Measurements from ENCODE around the gene NAB1. TPM values are rescaled to one million over a fixed set of nuclear protein-coding genes. Genes with fewer than 3 reads are reported as not detected.

NAB1 gene
- total RNA-seq, 1 experiment from 2014 or later, result 17.0 TPM

DNA sequence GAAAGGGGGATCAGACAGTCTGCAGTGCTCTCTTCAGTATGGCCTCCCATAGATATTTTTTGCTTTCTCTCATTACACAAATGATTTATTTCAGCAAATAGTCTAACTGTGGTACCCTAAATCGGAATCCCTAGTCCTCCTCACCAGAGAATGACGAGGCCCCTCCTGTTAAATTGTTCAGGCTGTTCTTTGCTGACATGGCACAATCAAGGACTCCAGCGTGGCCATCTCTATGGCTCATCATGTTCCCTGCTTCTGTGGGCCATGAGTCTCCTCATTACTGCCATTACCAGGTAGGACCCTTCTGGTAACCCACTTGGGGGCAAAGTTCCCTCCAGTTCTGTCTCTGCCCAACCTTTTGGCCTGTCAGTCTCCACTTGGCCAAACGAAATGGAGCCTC lies 62.2 kb downstream of the NAB1 start:
- Histone ChIP-seq H3K4me2 (no peak overlapping the region), H4K20me1 (ENCODE audit: insufficient read depth) (no peaks in the 10 kb centered on the region), H3K36me3 (ENCODE audit: low read depth) (no peaks in the 10 kb centered on the region), H2AFZ (no peak overlapping the region), H3K9me3 (ENCODE audit: insufficient read depth, low read depth) (no peaks in the 10 kb centered on the region), H3K4me3 (no peak overlapping the region), H3K4me1 (replicated peaks; ENCODE audit: insufficient read depth) (no peaks in the 10 kb centered on the region), H3K9me2 (ENCODE audit: insufficient read depth) (no peaks in the 10 kb centered on the region), H3F3A (ENCODE audit: insufficient read depth, low read depth) (no peaks in the 10 kb centered on the region), H3K79me2 (ENCODE audit: low read depth) (no peaks in the 10 kb centered on the region), H3K27me3 (ENCODE audit: insufficient read depth, low read depth) (no peaks in the 10 kb centered on the region), H3K27ac (no peak overlapping the region)
- BruUV-seq (replicated peaks), result no TSS peak
- CTCF ChIA-PET, result no interaction called here
- intact Hi-C loops (cut with micrococcal nuclease; ENCODE audit: unreplicated experiment), result no loop called here
- no peak for DNase-seq
- POLR2A ChIA-PET (ENCODE audit: unreplicated experiment), result no interaction called here
- TF ChIP-seq, protein P1, sequence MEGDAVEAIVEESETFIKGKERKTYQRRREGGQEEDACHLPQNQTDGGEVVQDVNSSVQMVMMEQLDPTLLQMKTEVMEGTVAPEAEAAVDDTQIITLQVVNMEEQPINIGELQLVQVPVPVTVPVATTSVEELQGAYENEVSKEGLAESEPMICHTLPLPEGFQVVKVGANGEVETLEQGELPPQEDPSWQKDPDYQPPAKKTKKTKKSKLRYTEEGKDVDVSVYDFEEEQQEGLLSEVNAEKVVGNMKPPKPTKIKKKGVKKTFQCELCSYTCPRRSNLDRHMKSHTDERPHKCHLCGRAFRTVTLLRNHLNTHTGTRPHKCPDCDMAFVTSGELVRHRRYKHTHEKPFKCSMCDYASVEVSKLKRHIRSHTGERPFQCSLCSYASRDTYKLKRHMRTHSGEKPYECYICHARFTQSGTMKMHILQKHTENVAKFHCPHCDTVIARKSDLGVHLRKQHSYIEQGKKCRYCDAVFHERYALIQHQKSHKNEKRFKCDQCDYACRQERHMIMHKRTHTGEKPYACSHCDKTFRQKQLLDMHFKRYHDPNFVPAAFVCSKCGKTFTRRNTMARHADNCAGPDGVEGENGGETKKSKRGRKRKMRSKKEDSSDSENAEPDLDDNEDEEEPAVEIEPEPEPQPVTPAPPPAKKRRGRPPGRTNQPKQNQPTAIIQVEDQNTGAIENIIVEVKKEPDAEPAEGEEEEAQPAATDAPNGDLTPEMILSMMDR (conservative IDR thresholded peaks at IDR 0.05), result no peak
- TF ChIP-seq EZH2 (IDR thresholded peaks at IDR 0.05; ENCODE audit: low read depth), result no peak

DNA sequence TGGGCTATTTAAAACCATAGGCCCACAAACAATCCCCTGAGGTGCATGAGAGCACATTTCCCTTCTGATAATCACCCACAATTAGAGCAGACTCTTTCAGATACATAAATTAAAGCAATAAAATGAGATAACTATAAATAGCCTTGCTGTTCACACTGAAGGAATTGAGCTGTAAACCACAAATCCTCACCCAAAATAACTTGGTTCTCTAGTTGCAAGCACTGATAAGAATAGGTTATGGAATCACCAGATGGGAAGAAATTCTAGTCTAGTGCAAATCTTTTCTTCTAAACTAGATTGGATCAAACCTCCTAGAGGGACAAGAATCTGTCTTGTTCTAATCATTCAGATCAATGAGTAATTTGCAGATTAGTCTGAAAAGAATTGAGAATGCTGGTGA lies 64.6 kb downstream of the NAB1 start:
- H3K36me3 ChIP-seq (ENCODE audit: low read depth), result no peaks in the 10 kb centered on the region
- peaks cover 6% of the 10 kb centered on the region for H3F3A ChIP-seq (ENCODE audit: insufficient read depth, low read depth)
- H3K27ac ChIP-seq, result no peak overlapping the region
- TF ChIP-seq, protein P1 (conservative IDR thresholded peaks at IDR 0.05), result no peak
- no peak for TF ChIP-seq EZH2 (IDR thresholded peaks at IDR 0.05; ENCODE audit: low read depth)
- DNase-seq, result no peak
- no peak overlapping the region for H3K4me2 ChIP-seq
- ChIA-PET POLR2A (ENCODE audit: unreplicated experiment) (no interaction called here), CTCF (no interaction called here)
- H3K27me3 ChIP-seq (ENCODE audit: insufficient read depth, low read depth), result no peaks in the 10 kb centered on the region
- H2AFZ ChIP-seq, result no peak overlapping the region
- H3K9me3 ChIP-seq (ENCODE audit: insufficient read depth, low read depth), result no peaks in the 10 kb centered on the region
- peaks cover 7% of the 10 kb centered on the region for H3K4me1 ChIP-seq (replicated peaks; ENCODE audit: insufficient read depth)
- no peak overlapping the region for H3K4me3 ChIP-seq
- H3K79me2 ChIP-seq (ENCODE audit: low read depth), result no peaks in the 10 kb centered on the region
- BruUV-seq (replicated peaks), result no TSS peak
- H4K20me1 ChIP-seq (ENCODE audit: insufficient read depth), result no peaks in the 10 kb centered on the region
- no peaks in the 10 kb centered on the region for H3K9me2 ChIP-seq (ENCODE audit: insufficient read depth)
- intact Hi-C loops (cut with micrococcal nuclease; ENCODE audit: unreplicated experiment), result no loop called here

DNA sequence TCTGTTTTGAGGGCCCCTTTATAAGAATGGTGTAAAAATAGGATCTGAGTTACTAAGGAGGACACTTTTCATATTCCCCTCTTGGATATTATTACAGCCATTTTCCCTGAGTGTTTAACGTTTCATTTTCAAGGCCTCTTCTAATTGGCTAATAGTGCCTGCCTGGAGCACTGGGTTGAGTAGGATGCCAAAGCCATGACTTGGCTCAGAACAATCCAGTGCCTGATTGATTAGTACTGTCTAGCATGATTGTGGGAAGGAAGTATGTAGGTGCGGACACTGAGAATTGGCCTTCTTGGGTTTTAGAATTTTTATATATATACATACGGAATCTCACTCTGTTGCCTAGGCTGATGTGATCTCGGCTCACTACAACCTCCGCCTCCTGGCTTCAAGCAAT lies 66.1 kb downstream of the NAB1 start:
- Histone ChIP-seq H3K4me3 (no peak overlapping the region), H3K36me3 (ENCODE audit: low read depth) (no peaks in the 10 kb centered on the region), H3K79me2 (ENCODE audit: low read depth) (no peaks in the 10 kb centered on the region), H2AFZ (no peak overlapping the region), H3F3A (ENCODE audit: insufficient read depth, low read depth) (peaks cover 18% of the 10 kb centered on the region), H3K4me2 (no peak overlapping the region), H3K9me2 (ENCODE audit: insufficient read depth) (no peaks in the 10 kb centered on the region), H3K27me3 (ENCODE audit: insufficient read depth, low read depth) (no peaks in the 10 kb centered on the region), H3K4me1 (replicated peaks; ENCODE audit: insufficient read depth) (peaks cover 20% of the 10 kb centered on the region), H4K20me1 (ENCODE audit: insufficient read depth) (no peaks in the 10 kb centered on the region), H3K27ac (no peak overlapping the region), H3K9me3 (ENCODE audit: insufficient read depth, low read depth) (no peaks in the 10 kb centered on the region)
- ChIA-PET CTCF (no interaction called here), POLR2A (ENCODE audit: unreplicated experiment) (no interaction called here)
- intact Hi-C loops (cut with micrococcal nuclease; ENCODE audit: unreplicated experiment), result no loop called here
- BruUV-seq (replicated peaks), result no TSS peak
- DNase-seq, result no peak
- TF ChIP-seq, protein P1 (conservative IDR thresholded peaks at IDR 0.05), result no peak
- no peak for TF ChIP-seq EZH2 (IDR thresholded peaks at IDR 0.05; ENCODE audit: low read depth)

All from PC-9 (cell line).